Measurements from ENCODE around the gene ALG8. TPM values are rescaled to one million over a fixed set of nuclear protein-coding genes. Genes with fewer than 3 reads are reported as not detected.

Gene ALG8
- total and polyA plus RNA-seq, 2 experiments from 2014 or later, result 94.3 to 130 TPM

- no peak for TF ChIP-seq STAT1 (IDR thresholded peaks at IDR 0.05; ENCODE audit: unreplicated experiment)
- TF ChIP-seq, protein P1, sequence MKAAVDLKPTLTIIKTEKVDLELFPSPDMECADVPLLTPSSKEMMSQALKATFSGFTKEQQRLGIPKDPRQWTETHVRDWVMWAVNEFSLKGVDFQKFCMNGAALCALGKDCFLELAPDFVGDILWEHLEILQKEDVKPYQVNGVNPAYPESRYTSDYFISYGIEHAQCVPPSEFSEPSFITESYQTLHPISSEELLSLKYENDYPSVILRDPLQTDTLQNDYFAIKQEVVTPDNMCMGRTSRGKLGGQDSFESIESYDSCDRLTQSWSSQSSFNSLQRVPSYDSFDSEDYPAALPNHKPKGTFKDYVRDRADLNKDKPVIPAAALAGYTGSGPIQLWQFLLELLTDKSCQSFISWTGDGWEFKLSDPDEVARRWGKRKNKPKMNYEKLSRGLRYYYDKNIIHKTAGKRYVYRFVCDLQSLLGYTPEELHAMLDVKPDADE (IDR thresholded peaks at IDR 0.05), result no peak
- TF ChIP-seq ZNF331 (CRISPR knock-in tag; IDR thresholded peaks at IDR 0.05; ENCODE audit: low read depth), result no peak
- TF ChIP-seq JUNB (IDR thresholded peaks at IDR 0.05; ENCODE audit: unreplicated experiment), result no peak
- no peak for TF ChIP-seq POLR2AphosphoS5 (IDR thresholded peaks at IDR 0.05; ENCODE audit: low read depth)
- no peak for TF ChIP-seq ZNF114 (CRISPR knock-in tag; IDR thresholded peaks at IDR 0.05)
- TF ChIP-seq ZNF462 (CRISPR knock-in tag; IDR thresholded peaks at IDR 0.05), result no peak
- TF ChIP-seq EZH2 (IDR thresholded peaks at IDR 0.05; ENCODE audit: low read depth, unreplicated experiment), result no peak
- TF ChIP-seq CREB1 (CRISPR knock-in tag; IDR thresholded peaks at IDR 0.05; ENCODE audit: low read depth), result no peak
- TF ChIP-seq, protein P2, sequence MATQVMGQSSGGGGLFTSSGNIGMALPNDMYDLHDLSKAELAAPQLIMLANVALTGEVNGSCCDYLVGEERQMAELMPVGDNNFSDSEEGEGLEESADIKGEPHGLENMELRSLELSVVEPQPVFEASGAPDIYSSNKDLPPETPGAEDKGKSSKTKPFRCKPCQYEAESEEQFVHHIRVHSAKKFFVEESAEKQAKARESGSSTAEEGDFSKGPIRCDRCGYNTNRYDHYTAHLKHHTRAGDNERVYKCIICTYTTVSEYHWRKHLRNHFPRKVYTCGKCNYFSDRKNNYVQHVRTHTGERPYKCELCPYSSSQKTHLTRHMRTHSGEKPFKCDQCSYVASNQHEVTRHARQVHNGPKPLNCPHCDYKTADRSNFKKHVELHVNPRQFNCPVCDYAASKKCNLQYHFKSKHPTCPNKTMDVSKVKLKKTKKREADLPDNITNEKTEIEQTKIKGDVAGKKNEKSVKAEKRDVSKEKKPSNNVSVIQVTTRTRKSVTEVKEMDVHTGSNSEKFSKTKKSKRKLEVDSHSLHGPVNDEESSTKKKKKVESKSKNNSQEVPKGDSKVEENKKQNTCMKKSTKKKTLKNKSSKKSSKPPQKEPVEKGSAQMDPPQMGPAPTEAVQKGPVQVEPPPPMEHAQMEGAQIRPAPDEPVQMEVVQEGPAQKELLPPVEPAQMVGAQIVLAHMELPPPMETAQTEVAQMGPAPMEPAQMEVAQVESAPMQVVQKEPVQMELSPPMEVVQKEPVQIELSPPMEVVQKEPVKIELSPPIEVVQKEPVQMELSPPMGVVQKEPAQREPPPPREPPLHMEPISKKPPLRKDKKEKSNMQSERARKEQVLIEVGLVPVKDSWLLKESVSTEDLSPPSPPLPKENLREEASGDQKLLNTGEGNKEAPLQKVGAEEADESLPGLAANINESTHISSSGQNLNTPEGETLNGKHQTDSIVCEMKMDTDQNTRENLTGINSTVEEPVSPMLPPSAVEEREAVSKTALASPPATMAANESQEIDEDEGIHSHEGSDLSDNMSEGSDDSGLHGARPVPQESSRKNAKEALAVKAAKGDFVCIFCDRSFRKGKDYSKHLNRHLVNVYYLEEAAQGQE (IDR thresholded peaks at IDR 0.05; ENCODE audit: unreplicated experiment), result no peak
- no peak for TF ChIP-seq CTCF (conservative IDR thresholded peaks at IDR 0.05; ENCODE audit: low read depth in 2 of 2)
- no peak for TF ChIP-seq EZH2phosphoT487 (IDR thresholded peaks at IDR 0.05; ENCODE audit: unreplicated experiment)
- TF ChIP-seq NANOG (IDR thresholded peaks at IDR 0.05; ENCODE audit: borderline replicate concordance), result no peak
- H3K79me2 ChIP-seq (replicated peaks; ENCODE audit: insufficient read depth), result no peaks in the 10 kb centered on the region
These were observed 10.9 kb upstream of the ALG8 start for GRCh38 chr11:78150346-78150745.

More at GRCh38 chr11:78150346-78150745, 10.9 kb upstream of the ALG8 start:
- H2AFZ ChIP-seq, result no peak overlapping the region
- no peaks in the 10 kb centered on the region for H4K20me1 ChIP-seq (replicated peaks; ENCODE audit: insufficient read depth)
- ATAC-seq (no peak), DNase-seq (ENCODE audit: low spot score) (no peak)
- 0 out of 2 replicates have a peak, but pooled peaks cover 4% of the 10 kb centered on the region for H3F3A ChIP-seq (replicated peaks; ENCODE audit: low read depth)
- H3K9me3 Mint-ChIP-seq, result no peaks in the 10 kb centered on the region
- no peaks in the 10 kb centered on the region; the same call in 2 of the 3 replicates for H3K36me3 Mint-ChIP-seq (ENCODE audit: low read depth)
- peaks cover 6% of the 10 kb centered on the region for H3K27me3 Mint-ChIP-seq (ENCODE audit: insufficient read depth, low read depth, poor library complexity)
- no peak overlapping the region for H3K4me2 ChIP-seq
- H3K4me3 Mint-ChIP-seq, result no peak overlapping the region
- H3K4me1 Mint-ChIP-seq, result peaks cover 8% of the 10 kb centered on the region; the same call in 2 of the 3 replicates
- peak overlapping the region; percentile 48; the same call in 1 of the 2 replicates for H3K27ac Mint-ChIP-seq
- H3K9me2 ChIP-seq (ENCODE audit: insufficient read depth), result no peaks in the 10 kb centered on the region
- no peak overlapping the region for H3K27ac ChIP-seq (ENCODE audit: low read depth)
- H3K36me3 ChIP-seq (ENCODE audit: insufficient read depth), result no peaks in the 10 kb centered on the region
- H3K4me1 ChIP-seq (ENCODE audit: insufficient read depth), result no peaks in the 10 kb centered on the region
- no peak overlapping the region for H3K4me3 ChIP-seq
- H3K27me3 ChIP-seq (ENCODE audit: insufficient read depth), result no peaks in the 10 kb centered on the region

All from GM23338 (cell line).